SK-N-SH (cell line): Measurements from ENCODE around the gene DAB2IP. TPM values are rescaled to one million over a fixed set of nuclear protein-coding genes. Genes with fewer than 3 reads are reported as not detected.
A peak's percentile ranks its signal among the peaks of the same experiment; 100 is the strongest.

Experiments
- CTCF ChIA-PET: fragments of 300-600, 350-600 bp; formaldehyde crosslinking; extraction: SDS; loops from one replicate; lab custom pipeline; 2021; lab: Yijun Ruan, JAX
- POLR2A ChIA-PET: fragments of 350-600 bp; sonication (Branson Sonifier 250); formaldehyde crosslinking; extraction: SDS; loops from one replicate; lab custom pipeline; 2020; ENCODE audit warnings: antibody characterized with exemption, inconsistent platforms; lab: Yijun Ruan, JAX
- DNase-seq: peaks from one replicate; pipeline ENCODE4 v3.0.0; 2012
- H2AFZ ChIP-seq: fragments of 200-600 bp; sonication (generic); 2 replicates; pipeline ENCODE4 v1.8.1; 2016; ENCODE audit warnings: antibody characterized with exemption, mild to moderate bottlenecking, low read depth
- H3F3A ChIP-seq: fragments of 200-600 bp; sonication (generic); replicated peaks from 2 replicates; pipeline ENCODE3; 2016; ENCODE audit warnings: antibody characterized with exemption, mild to moderate bottlenecking; ENCODE audit not compliant: insufficient read depth
- H3K27ac ChIP-seq, 2 experiments: fragments of 200-500 bp in 1 of 2; fragments of 200-600 bp in 1 of 2; sonication (Bioruptor generic) in 1 of 2; sonication (generic), shearing (Covaris generic) in 1 of 2; 2 replicates each; pipeline versions ENCODE4 v1.5.1 to v1.6.1; 2014 to 2016; ENCODE audit warnings: low read depth in 2 of 2, inconsistent platforms in 1 of 2, low read length in 1 of 2, mild to moderate bottlenecking in 1 of 2, mixed read lengths in 1 of 2
- H3K27me3 ChIP-seq: fragments of 200-600 bp; sonication (generic), shearing (Covaris generic); 2 replicates; pipeline ENCODE4 v1.6.1; 2016; ENCODE audit warnings: mixed run types; ENCODE audit not compliant: insufficient read depth
- H3K36me3 ChIP-seq, 2 experiments: fragments of 200-500 bp in 1 of 2; fragments of 200-600 bp in 1 of 2; sonication (Bioruptor generic) in 1 of 2; sonication (generic) in 1 of 2; replicated peaks in 1 of 2; 2 replicates each; pipeline versions ENCODE3 to v1.5.1; 2014 to 2016; ENCODE audit warnings: low read length in 1 of 2, mild to moderate bottlenecking in 1 of 2; ENCODE audit not compliant: insufficient read depth in 2 of 2, control insufficient read depth in 1 of 2
- H3K4me1 ChIP-seq, 2 experiments: fragments of 200-500 bp in 1 of 2; fragments of 200-600 bp in 1 of 2; sonication (Bioruptor generic) in 1 of 2; sonication (generic), shearing (Covaris generic) in 1 of 2; 2 replicates each; pipeline versions ENCODE4 v1.5.1 to v1.6.1; 2014 to 2016; ENCODE audit warnings: low read depth in 1 of 2, low read length in 1 of 2, mixed run types in 1 of 2; ENCODE audit not compliant: insufficient read depth in 2 of 2, control insufficient read depth in 1 of 2
- H3K4me2 ChIP-seq: fragments of 200-600 bp; sonication (generic), shearing (Covaris generic); 2 replicates; pipeline ENCODE4 v1.6.1; 2017; ENCODE audit warnings: mixed run types
- H3K4me3 ChIP-seq, 2 experiments: fragments of 200-500 bp in 1 of 2; fragments of 200-600 bp in 1 of 2; sonication (Bioruptor generic) in 1 of 2; sonication (generic), shearing (Covaris generic) in 1 of 2; 2 replicates each; pipeline versions ENCODE4 v1.5.1 to v1.8.1; 2014 to 2016; ENCODE audit warnings: low read depth in 2 of 2, inconsistent platforms in 1 of 2, low read length in 1 of 2, mild to moderate bottlenecking in 1 of 2, mixed read lengths in 1 of 2, moderate library complexity in 1 of 2
- H3K79me2 ChIP-seq: fragments of 200-600 bp; sonication (generic); 2 replicates; pipeline ENCODE4 v1.8.1; 2017; ENCODE audit warnings: mild to moderate bottlenecking; ENCODE audit not compliant: insufficient read depth
- H3K9ac ChIP-seq: fragments of 200-600 bp; sonication (generic); 2 replicates; pipeline ENCODE4 v1.6.1; 2017; ENCODE audit warnings: mixed run types
- H3K9me2 ChIP-seq: fragments of 200-600 bp; sonication (generic); 2 replicates; pipeline ENCODE4 v1.6.1; 2017; ENCODE audit warnings: mixed run types
- H3K9me3 ChIP-seq: fragments of 200-600 bp; sonication (generic); 2 replicates; pipeline ENCODE4 v1.6.1; 2017; ENCODE audit warnings: mixed run types, mild to moderate bottlenecking, moderate library complexity
- H4K20me1 ChIP-seq: fragments of 200-600 bp; sonication (generic); 2 replicates; pipeline ENCODE4 v1.6.1; 2017; ENCODE audit warnings: mild to moderate bottlenecking, mixed run types; ENCODE audit not compliant: insufficient read depth
- CHD2 ChIP-seq: fragments of 150-350 bp; IDR thresholded peaks from 2 replicates; pipeline ENCODE4 v1.6.1; 2018; ENCODE audit warnings: low read length; ENCODE audit not compliant: partially characterized antibody
- ELF1 ChIP-seq: IDR thresholded peaks from 2 replicates; pipeline ENCODE4 v1.4.0; 2012
- EP300 ChIP-seq, 2 experiments: IDR thresholded peaks; 2 replicates each; pipeline versions ENCODE4 v1.4.0 to v1.6.1; 2012; ENCODE audit warnings: borderline replicate concordance in 1 of 2, low read depth in 1 of 2, low read length in 1 of 2
- FOSL2 ChIP-seq: IDR thresholded peaks from 2 replicates; pipeline ENCODE4 v1.4.0; 2012; ENCODE audit warnings: low read depth, mild to moderate bottlenecking, moderate library complexity, borderline replicate concordance
- GABPA ChIP-seq: IDR thresholded peaks from 2 replicates; pipeline ENCODE4 v1.4.0; 2012; ENCODE audit warnings: low read depth, mild to moderate bottlenecking
- GATA2 ChIP-seq: sonication (generic); formaldehyde crosslinking; IDR thresholded peaks from 2 replicates; pipeline ENCODE4 v1.5.0; 2020; ENCODE audit warnings: mild to moderate bottlenecking, missing genetic modification reagents
- JUND ChIP-seq: IDR thresholded peaks from 2 replicates; pipeline ENCODE4 v1.4.0; 2012
- MXI1 ChIP-seq: IDR thresholded peaks from 2 replicates; pipeline ENCODE4 v1.6.1; 2012; ENCODE audit warnings: mild to moderate bottlenecking, low read depth, low read length, improper control_type of control experiment
- NFIC ChIP-seq: IDR thresholded peaks from 2 replicates; pipeline ENCODE4 v1.4.0; 2012; ENCODE audit warnings: borderline replicate concordance
- NRF1 ChIP-seq: IDR thresholded peaks from 2 replicates; pipeline ENCODE4 v1.6.1; 2012; ENCODE audit warnings: low read depth, mild to moderate bottlenecking, low read length
- REST ChIP-seq: IDR thresholded peaks from 2 replicates; pipeline ENCODE4 v1.6.1; 2012; ENCODE audit warnings: mild to moderate bottlenecking, low read depth, low read length, moderate library complexity
- RFX5 ChIP-seq: IDR thresholded peaks from 2 replicates; pipeline ENCODE4 v1.6.1; 2012; ENCODE audit warnings: mild to moderate bottlenecking, improper control_type of control experiment, low read length
- RXRA ChIP-seq: IDR thresholded peaks from 2 replicates; pipeline ENCODE4 v1.4.0; 2012; ENCODE audit warnings: low read depth, mild to moderate bottlenecking, borderline replicate concordance
- SIN3A ChIP-seq: IDR thresholded peaks from 2 replicates; pipeline ENCODE4 v1.6.1; 2012; ENCODE audit warnings: low read depth, mild to moderate bottlenecking, low read length, moderate library complexity, borderline replicate concordance
- SMC3 ChIP-seq: IDR thresholded peaks from 2 replicates; pipeline ENCODE4 v1.6.1; 2012; ENCODE audit warnings: low read depth, low read length, improper control_type of control experiment
- TEAD4 ChIP-seq: IDR thresholded peaks from 2 replicates; pipeline ENCODE4 v1.4.0; 2012; ENCODE audit warnings: mild to moderate bottlenecking, borderline replicate concordance; ENCODE audit not compliant: insufficient read depth
- WGBS: methylation state at CpG from one replicate; pipeline ENCODE4 v1.1.6; 2017; ENCODE audit warnings: low lambda C conversion rate; 5-methylcytosine and 5-hydroxymethylcytosine counted together
- polyA plus RNA-seq, 3 experiments: library from polyadenylated mRNA; depleted of rRNA; stranded (reverse); fragments of >200 nt; gene quantifications; 2 replicates each; pipeline ENCODE4 v1.2.3, GENCODE V29; 2012
- TF ChIP-seq, protein P1 (sequence below): IDR thresholded peaks from 2 replicates; pipeline ENCODE4 v1.4.0; 2012; ENCODE audit warnings: low read depth, borderline replicate concordance

DAB2IP gene
- polyA plus RNA-seq, 1 of the 3 experiments (the other 2 are of a cell fraction) = 21.4 TPM

DNA sequence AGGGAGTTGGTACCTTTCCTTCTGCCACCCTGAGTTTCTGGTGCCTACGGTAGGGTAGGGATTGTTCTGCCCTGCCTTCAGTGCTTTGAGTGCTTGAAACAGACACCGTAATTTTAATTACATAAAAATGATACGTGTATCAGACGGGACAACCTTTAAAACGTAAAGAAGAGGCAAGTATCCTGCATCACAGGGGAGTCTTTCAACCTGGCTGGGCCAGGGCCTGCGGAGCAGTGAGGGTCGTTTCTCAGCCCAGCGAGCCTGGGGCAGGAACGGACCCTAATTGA, 483 bp upstream of the DAB2IP start:
- H3K27me3 ChIP-seq = no peaks in the 10 kb centered on the region
- H3K9me3 ChIP-seq = no peaks in the 10 kb centered on the region
- no peaks in the 10 kb centered on the region for H3K9me2 ChIP-seq
- H2AFZ ChIP-seq = peak overlapping the region; percentile 29; the same call in 1 of the 2 replicates
- WGBS = 39% methylated on average over 9 of the region's 9 CpGs
- TF ChIP-seq CHD2 (no peak), SMC3 (no peak), EP300 (IDR thresholded peaks at IDR 0.05; ENCODE audit: borderline replicate concordance in 1 of 2, low read depth in 1 of 2, low read length in 1 of 2) (no peak), NRF1 (no peak), FOSL2 (no peak), GATA2 (CRISPR knock-in tag) (no peak), GABPA (no peak), ELF1 (no peak), SIN3A (no peak), REST (no peak)
- no peaks in the 10 kb centered on the region for H3K79me2 ChIP-seq
- H3K9ac ChIP-seq = no peak overlapping the region
- POLR2A ChIA-PET = no interaction called here
- no peaks in the 10 kb centered on the region for H3F3A ChIP-seq
- no peaks in the 10 kb centered on the region for H3K36me3 ChIP-seq
- CTCF ChIA-PET = interaction anchor here (0.5 to 4.5 kb wide), 8 partner anchors 15 to 772 kb away, joined by 3 to 19 read pairs (median 5); no protein-coding TSS in a partner anchor
- DNase-seq = no peak
- H3K4me1 ChIP-seq = peaks cover 12 to 69% of the 10 kb centered on the region in 2 experiments
- peak overlapping the region; percentile 97 for H3K4me2 ChIP-seq
- peak overlapping the region; percentile 59 to 88 for H3K4me3 ChIP-seq
- H4K20me1 ChIP-seq = peaks cover 14% of the 10 kb centered on the region; the same call in 1 of the 2 replicates
- H3K27ac ChIP-seq = peak overlapping the region in 1 of 2 experiments; percentile 64; a peak in 2 of 4 replicates

DNA sequence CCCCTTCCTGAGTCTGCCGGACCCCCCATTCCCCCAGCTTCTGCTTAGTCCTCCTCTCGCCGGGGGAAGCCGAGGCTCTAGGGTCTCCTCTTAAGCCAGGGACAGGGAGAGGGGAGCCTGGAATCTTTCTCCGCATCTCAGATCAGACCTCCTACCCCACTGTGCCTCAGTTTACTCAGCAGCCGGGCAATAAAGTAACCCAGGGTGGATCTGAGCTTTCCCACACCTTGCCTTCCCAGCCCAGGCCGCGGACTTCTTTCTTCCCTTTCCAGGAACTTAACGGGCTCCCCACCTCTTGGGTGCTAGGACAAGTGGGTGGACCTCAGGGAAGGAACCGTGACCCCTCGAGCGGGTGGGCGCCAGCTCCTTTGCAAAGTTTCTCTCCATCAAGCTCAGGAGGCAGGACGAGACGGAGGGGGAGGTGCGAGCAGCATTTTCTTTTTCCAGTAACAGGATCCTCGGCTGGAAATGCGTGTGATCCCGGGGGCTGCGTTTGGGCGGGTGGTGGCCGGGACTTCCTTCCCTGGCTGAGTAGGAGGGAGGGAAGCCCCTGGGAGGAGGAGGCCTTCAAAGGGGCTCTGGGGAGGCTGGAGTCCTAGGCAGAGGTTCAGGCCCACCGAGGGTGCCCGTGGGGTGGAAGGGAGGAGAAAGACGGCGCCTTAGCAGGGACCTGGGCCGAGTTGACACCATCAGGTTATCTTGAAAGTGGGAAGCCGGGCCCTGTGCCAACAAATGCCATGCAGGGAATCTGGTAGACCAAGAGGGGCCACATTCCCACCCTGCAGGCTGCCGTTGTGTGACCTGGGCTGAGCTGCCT, 795 bp downstream of the DAB2IP start:
- Histone ChIP-seq H3K4me1 (peaks cover 12 to 61% of the 10 kb centered on the region in 2 experiments), H3K4me3 (peak overlapping the region; percentile 59 to 88), H3K9me3 (no peaks in the 10 kb centered on the region), H3K9me2 (no peaks in the 10 kb centered on the region), H3K36me3 (no peaks in the 10 kb centered on the region), H3K4me2 (peak overlapping the region; percentile 97), H2AFZ (peak overlapping the region; percentile 76; the same call in 1 of the 2 replicates), H3K79me2 (no peaks in the 10 kb centered on the region), H4K20me1 (peaks cover 14% of the 10 kb centered on the region; the same call in 1 of the 2 replicates), H3F3A (no peaks in the 10 kb centered on the region), H3K9ac (peak overlapping the region; percentile 66), H3K27me3 (no peaks in the 10 kb centered on the region), H3K27ac (peak overlapping the region in 1 of 2 experiments; percentile 76; a peak in 2 of 4 replicates)
- peak; percentile 52 for DNase-seq
- no peak for TF ChIP-seq FOSL2
- no peak for TF ChIP-seq RFX5
- TF ChIP-seq, protein P1, sequence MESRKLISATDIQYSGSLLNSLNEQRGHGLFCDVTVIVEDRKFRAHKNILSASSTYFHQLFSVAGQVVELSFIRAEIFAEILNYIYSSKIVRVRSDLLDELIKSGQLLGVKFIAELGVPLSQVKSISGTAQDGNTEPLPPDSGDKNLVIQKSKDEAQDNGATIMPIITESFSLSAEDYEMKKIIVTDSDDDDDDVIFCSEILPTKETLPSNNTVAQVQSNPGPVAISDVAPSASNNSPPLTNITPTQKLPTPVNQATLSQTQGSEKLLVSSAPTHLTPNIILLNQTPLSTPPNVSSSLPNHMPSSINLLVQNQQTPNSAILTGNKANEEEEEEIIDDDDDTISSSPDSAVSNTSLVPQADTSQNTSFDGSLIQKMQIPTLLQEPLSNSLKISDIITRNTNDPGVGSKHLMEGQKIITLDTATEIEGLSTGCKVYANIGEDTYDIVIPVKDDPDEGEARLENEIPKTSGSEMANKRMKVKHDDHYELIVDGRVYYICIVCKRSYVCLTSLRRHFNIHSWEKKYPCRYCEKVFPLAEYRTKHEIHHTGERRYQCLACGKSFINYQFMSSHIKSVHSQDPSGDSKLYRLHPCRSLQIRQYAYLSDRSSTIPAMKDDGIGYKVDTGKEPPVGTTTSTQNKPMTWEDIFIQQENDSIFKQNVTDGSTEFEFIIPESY = no peak
- TF ChIP-seq MXI1 = peak; percentile 63
- no peak for TF ChIP-seq TEAD4
- no peak for TF ChIP-seq JUND
- no peak for TF ChIP-seq SMC3
- TF ChIP-seq NFIC = peak; percentile 28; the same call in 1 of the 2 replicates
- TF ChIP-seq RXRA = no peak
- ChIA-PET CTCF (interaction anchor here (0.6 to 2.8 kb wide), 10 partner anchors 11 to 219 kb away, joined by 3 to 9 read pairs (median 3); no protein-coding TSS in a partner anchor), POLR2A (no interaction called here)
- WGBS = 23% methylated on average over 27 of the region's 29 CpGs
